Smooth muscle cell (in vitro differentiated cells): ENCODE data around the gene OR4Q2. TPM values are rescaled to one million over a fixed set of nuclear protein-coding genes. Genes with fewer than 3 reads are reported as not detected.
"Not testable (repeated sequence)": the region's sequence is repeated elsewhere in the genome, so short reads cannot be mapped to it uniquely, and the experiment has no call there.

Source experiments
- DNase-seq: peaks from one replicate; lab custom pipeline; 2025; ENCODE audit not compliant: unreplicated experiment; lab: John Stamatoyannopoulos, UW
- H2AFZ ChIP-seq: fragments of 200-600 bp; sonication (generic); 2 replicates; pipeline ENCODE4 v1.6.0; 2016; ENCODE audit warnings: antibody characterized with exemption, low read depth, mild to moderate bottlenecking
- H3F3A ChIP-seq: fragments of 200-600 bp; sonication (generic); 2 replicates; pipeline ENCODE4 v1.6.0; 2017; ENCODE audit warnings: antibody characterized with exemption, low read depth
- H3K27ac ChIP-seq: fragments of 200-600 bp; sonication (generic); 2 replicates; pipeline ENCODE4 v1.5.1; 2016; ENCODE audit warnings: low read depth, mild to moderate bottlenecking
- H3K27me3 ChIP-seq: fragments of 200-600 bp; sonication (generic); 2 replicates; pipeline ENCODE4 v1.6.1; 2016; ENCODE audit warnings: low read depth, mild to moderate bottlenecking
- H3K36me3 ChIP-seq: fragments of 200-600 bp; sonication (generic); 2 replicates; pipeline ENCODE4 v1.5.1; 2016; ENCODE audit warnings: low read depth
- H3K4me1 ChIP-seq: fragments of 200-600 bp; sonication (generic); 2 replicates; pipeline ENCODE4 v1.5.1; 2016; ENCODE audit warnings: low read depth
- H3K4me2 ChIP-seq: fragments of 200-600 bp; sonication (generic); 2 replicates; pipeline ENCODE4 v1.6.0; 2016; ENCODE audit warnings: mild to moderate bottlenecking
- H3K4me3 ChIP-seq: fragments of 200-600 bp; sonication (generic); 2 replicates; pipeline ENCODE4 v1.5.1; 2016; ENCODE audit warnings: mild to moderate bottlenecking
- H3K79me2 ChIP-seq: fragments of 200-600 bp; sonication (generic); 2 replicates; pipeline ENCODE4 v1.6.0; 2016; ENCODE audit warnings: low read depth, mild to moderate bottlenecking
- H3K9ac ChIP-seq: fragments of 200-600 bp; sonication (generic); 2 replicates; pipeline ENCODE4 v1.6.0; 2016; ENCODE audit warnings: low read depth
- H3K9me3 ChIP-seq: fragments of 200-600 bp; sonication (generic); replicated peaks from 2 replicates; pipeline ENCODE4 v1.5.1; 2016; ENCODE audit warnings: low read depth
- H4K20me1 ChIP-seq: fragments of 200-600 bp; sonication (generic); 2 replicates; pipeline ENCODE4 v1.6.0; 2016; ENCODE audit warnings: low read depth
- WGBS: methylation state at CpG from one replicate; pipeline ENCODE4 v1.1.7; 2016; ENCODE audit warnings: low lambda C conversion rate; 5-methylcytosine and 5-hydroxymethylcytosine counted together
- polyA plus RNA-seq: library from polyadenylated mRNA; unstranded; fragments of >200 nt; fragmentation: Nextera tagmentation; extraction: Ambion mirVana; gene quantifications from 2 replicates; pipeline ENCODE4 v1.2.1, GENCODE V29; 2016
- total RNA-seq: library from RNA; depleted of rRNA; stranded (reverse); fragments of >200 nt; gene quantifications from 2 replicates; pipeline ENCODE4 v1.2.3, GENCODE V29; 2014
- TF ChIP-seq, protein P1 (sequence below): fragments of 200-600 bp; sonication (generic); IDR thresholded peaks from 2 replicates; pipeline ENCODE4 v1.5.1; 2017; ENCODE audit warnings: borderline replicate concordance, mild to moderate bottlenecking, antibody characterized with exemption; ENCODE audit not compliant: insufficient read depth, poor library complexity, severe bottlenecking

OR4Q2 gene
- total RNA-seq (not detected in 2 replicates), polyA plus RNA-seq (not detected in 2 replicates)

DNA sequence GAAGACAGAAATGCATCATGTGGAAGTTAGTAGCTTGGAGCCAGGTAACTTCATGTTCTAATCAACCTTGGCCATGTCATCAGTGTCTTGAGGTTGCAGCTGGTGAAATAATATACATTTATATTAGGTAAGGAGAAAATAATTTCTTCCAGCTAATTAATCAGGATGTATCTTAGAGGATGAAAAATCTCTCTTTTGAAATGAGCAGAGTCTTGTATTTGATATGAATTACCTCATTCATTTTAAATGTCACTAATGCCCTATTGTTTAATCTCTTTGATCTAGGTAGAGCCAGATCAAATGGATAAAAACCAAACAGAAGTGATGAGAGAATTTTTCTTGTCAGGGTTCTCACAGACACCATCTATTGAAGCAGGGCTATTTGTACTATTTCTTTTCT, at the start of gene OR4Q2:
OR4Q2 (plus strand) TSS at position 301 of the 400 bp plus-strand sequence.
- H3F3A ChIP-seq = no peaks in the 10 kb centered on the region
- no peaks in the 10 kb centered on the region for H3K4me1 ChIP-seq
- no peak within 1 kb of the TSS for H3K9ac ChIP-seq
- H3K27me3 ChIP-seq = no peaks in the 10 kb centered on the region
- no peak within 1 kb of the TSS for H3K4me2 ChIP-seq
- TF ChIP-seq, protein P1, sequence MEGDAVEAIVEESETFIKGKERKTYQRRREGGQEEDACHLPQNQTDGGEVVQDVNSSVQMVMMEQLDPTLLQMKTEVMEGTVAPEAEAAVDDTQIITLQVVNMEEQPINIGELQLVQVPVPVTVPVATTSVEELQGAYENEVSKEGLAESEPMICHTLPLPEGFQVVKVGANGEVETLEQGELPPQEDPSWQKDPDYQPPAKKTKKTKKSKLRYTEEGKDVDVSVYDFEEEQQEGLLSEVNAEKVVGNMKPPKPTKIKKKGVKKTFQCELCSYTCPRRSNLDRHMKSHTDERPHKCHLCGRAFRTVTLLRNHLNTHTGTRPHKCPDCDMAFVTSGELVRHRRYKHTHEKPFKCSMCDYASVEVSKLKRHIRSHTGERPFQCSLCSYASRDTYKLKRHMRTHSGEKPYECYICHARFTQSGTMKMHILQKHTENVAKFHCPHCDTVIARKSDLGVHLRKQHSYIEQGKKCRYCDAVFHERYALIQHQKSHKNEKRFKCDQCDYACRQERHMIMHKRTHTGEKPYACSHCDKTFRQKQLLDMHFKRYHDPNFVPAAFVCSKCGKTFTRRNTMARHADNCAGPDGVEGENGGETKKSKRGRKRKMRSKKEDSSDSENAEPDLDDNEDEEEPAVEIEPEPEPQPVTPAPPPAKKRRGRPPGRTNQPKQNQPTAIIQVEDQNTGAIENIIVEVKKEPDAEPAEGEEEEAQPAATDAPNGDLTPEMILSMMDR = no peak
- H3K27ac ChIP-seq = no peak within 1 kb of the TSS
- H2AFZ ChIP-seq = no peak within 1 kb of the TSS
- H3K79me2 ChIP-seq = no peaks in the 10 kb centered on the region
- no peak for DNase-seq
- H4K20me1 ChIP-seq = no peaks in the 10 kb centered on the region
- H3K9me3 ChIP-seq = peaks cover 5% of the 10 kb centered on the region
- H3K4me3 ChIP-seq = no peak within 1 kb of the TSS
- no peaks in the 10 kb centered on the region for H3K36me3 ChIP-seq

- not testable (repeated sequence) for H3K27ac ChIP-seq, H3K4me1 ChIP-seq, H3K27me3 ChIP-seq, H3K4me3 ChIP-seq, H3K79me2 ChIP-seq, H2AFZ ChIP-seq, H3K9ac ChIP-seq, H3K4me2 ChIP-seq, H3F3A ChIP-seq, H3K36me3 ChIP-seq, DNase-seq, H4K20me1 ChIP-seq, H3K9me3 ChIP-seq
- WGBS = 79% methylated on average over 2 of the region's 2 CpGs
Observed at GRCh38 chr14:19969735-19970134, 32.2 kb upstream of the OR4Q2 start.

DNA sequence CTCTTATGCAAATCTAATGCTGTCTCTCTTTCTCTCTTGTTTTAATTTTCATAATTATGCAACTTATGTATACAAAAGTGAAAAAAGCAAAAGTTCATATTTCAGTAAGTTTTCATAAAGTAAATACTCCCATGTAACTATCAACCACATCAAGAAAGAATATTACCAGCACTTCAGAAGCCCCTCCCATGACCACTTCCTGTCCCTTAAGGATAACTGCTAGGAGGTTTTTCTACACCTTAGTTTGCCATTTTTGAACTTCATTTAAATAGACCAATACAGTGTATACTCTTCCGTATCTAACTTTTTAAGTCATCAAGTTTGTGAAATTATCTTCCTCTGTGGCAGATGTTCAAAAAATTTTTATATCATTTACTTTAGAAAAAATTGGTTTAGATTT, 27.1 kb upstream of the OR4Q2 start:
- Histone ChIP-seq H4K20me1 (no peaks in the 10 kb centered on the region), H3K4me1 (no peaks in the 10 kb centered on the region), H3K4me3 (no peak overlapping the region), H3F3A (no peaks in the 10 kb centered on the region), H2AFZ (no peak overlapping the region), H3K27ac (no peak overlapping the region), H3K9me3 (peaks cover 3% of the 10 kb centered on the region), H3K4me2 (no peak overlapping the region), H3K9ac (no peak overlapping the region), H3K36me3 (no peaks in the 10 kb centered on the region), H3K79me2 (no peaks in the 10 kb centered on the region), H3K27me3 (no peaks in the 10 kb centered on the region)
- TF ChIP-seq, protein P1 = no peak
- WGBS = 71% methylated on average over 1 of the region's 1 CpG
- DNase-seq = no peak

- WGBS = 90% methylated on average over 3 of the region's 3 CpGs
- TF ChIP-seq, protein P1 = no peak
- no peak within 1 kb of the TSS for H3K4me2 ChIP-seq
Observed at GRCh38 chr14:19975291-19975690, 26.7 kb upstream of the OR4Q2 start, which contains the start of gene OR4K15. Gene OR4K15, plus strand, starts transcription at chr14:19975591. Its CDS starts 0 bp downstream, at chr14:19975591.

More at GRCh38 chr14:19975291-19975690, 26.7 kb upstream of the OR4Q2 start, which contains the start of gene OR4K15:
- no peaks in the 10 kb centered on the region for H3K79me2 ChIP-seq
- H4K20me1 ChIP-seq = no peaks in the 10 kb centered on the region
- no peaks in the 10 kb centered on the region for H3K36me3 ChIP-seq
- no peak within 1 kb of the TSS for H3K9ac ChIP-seq
- H3F3A ChIP-seq = no peaks in the 10 kb centered on the region
- peaks cover 3% of the 10 kb centered on the region for H3K9me3 ChIP-seq
- no peak within 1 kb of the TSS for H2AFZ ChIP-seq
- no peaks in the 10 kb centered on the region for H3K27me3 ChIP-seq
- DNase-seq = no peak
- no peaks in the 10 kb centered on the region for H3K4me1 ChIP-seq
- no peak within 1 kb of the TSS for H3K27ac ChIP-seq
- no peak within 1 kb of the TSS for H3K4me3 ChIP-seq
